G401.6 (cell line): ENCODE results near the gene ADD2.

Source experiments
- FAIRE-seq: peaks from 2 replicates; lab custom pipeline; 2012; peaks lifted over from hg19 to GRCh38; lab: Jason Lieb, UNC

The ADD2 gene

GRCh38 chr2:70785137-70785911 lies 17.3 kb upstream of the ADD2 start:
- FAIRE-seq = no peak

GRCh38 chr2:70784320-70784719 lies 16.3 kb upstream of the ADD2 start:
- no peak for FAIRE-seq

- FAIRE-seq = no peak
Measured at GRCh38 chr2:70779911-70780545, 12.0 kb upstream of the ADD2 start.

GRCh38 chr2:70779491-70779890 lies 11.5 kb upstream of the ADD2 start:
- FAIRE-seq = no peak

- FAIRE-seq = no peak
Measured at GRCh38 chr2:70778676-70779075, 10.7 kb upstream of the ADD2 start.

GRCh38 chr2:70777450-70777849 lies 9.4 kb upstream of the ADD2 start:
- FAIRE-seq = no peak

GRCh38 chr2:70776266-70776665 lies 8.3 kb upstream of the ADD2 start:
- FAIRE-seq = no peak

- no peak for FAIRE-seq
Measured at GRCh38 chr2:70775141-70775540, 7.1 kb upstream of the ADD2 start.

GRCh38 chr2:70772486-70773155 lies 4.6 kb upstream of the ADD2 start:
- FAIRE-seq = no peak

GRCh38 chr2:70771446-70771845 lies 3.4 kb upstream of the ADD2 start:
- FAIRE-seq = no peak

- no peak for FAIRE-seq
Measured at GRCh38 chr2:70769450-70769849, 1.4 kb upstream of the ADD2 start.

GRCh38 chr2:70768590-70769085 lies 638 bp upstream of the ADD2 start:
- no peak for FAIRE-seq

GRCh38 chr2:70767079-70767698 lies 811 bp downstream of the ADD2 start:
- FAIRE-seq = no peak

- no peak for FAIRE-seq
Measured at GRCh38 chr2:70766357-70767078, 1.5 kb downstream of the ADD2 start.

GRCh38 chr2:70765507-70765906 lies 2.5 kb downstream of the ADD2 start:
- no peak for FAIRE-seq

GRCh38 chr2:70759446-70759845 lies 8.6 kb downstream of the ADD2 start:
- FAIRE-seq = no peak

- no peak for FAIRE-seq
Measured at GRCh38 chr2:70757966-70758365, 10.0 kb downstream of the ADD2 start.

GRCh38 chr2:70757360-70757759 lies 10.6 kb downstream of the ADD2 start:
- no peak for FAIRE-seq

- FAIRE-seq = no peak
Measured at GRCh38 chr2:70756128-70756527, 11.9 kb downstream of the ADD2 start.

GRCh38 chr2:70753902-70754301 lies 14.1 kb downstream of the ADD2 start:
- no peak for FAIRE-seq

GRCh38 chr2:70753031-70753430 lies 15.0 kb downstream of the ADD2 start:
- FAIRE-seq = no peak

GRCh38 chr2:70752396-70752795 lies 15.6 kb downstream of the ADD2 start:
- no peak for FAIRE-seq
